Hematopoietic multipotent progenitor cell treated with erythropoietin and hydrocortisone succinate and interleukin-3 and kit ligand, for 4 days (in vitro differentiated cells): Measurements from ENCODE around the gene REC8.
A peak's percentile ranks its signal among the peaks of the same experiment; 100 is the strongest.
"Not testable (repeated sequence)": the region's sequence is repeated elsewhere in the genome, so short reads cannot be mapped to it uniquely, and the experiment has no call there.

Source experiments
- DNase-seq: peaks from one replicate; pipeline ENCODE4 v3.0.0-alpha.2; 2015

Gene REC8

DNA sequence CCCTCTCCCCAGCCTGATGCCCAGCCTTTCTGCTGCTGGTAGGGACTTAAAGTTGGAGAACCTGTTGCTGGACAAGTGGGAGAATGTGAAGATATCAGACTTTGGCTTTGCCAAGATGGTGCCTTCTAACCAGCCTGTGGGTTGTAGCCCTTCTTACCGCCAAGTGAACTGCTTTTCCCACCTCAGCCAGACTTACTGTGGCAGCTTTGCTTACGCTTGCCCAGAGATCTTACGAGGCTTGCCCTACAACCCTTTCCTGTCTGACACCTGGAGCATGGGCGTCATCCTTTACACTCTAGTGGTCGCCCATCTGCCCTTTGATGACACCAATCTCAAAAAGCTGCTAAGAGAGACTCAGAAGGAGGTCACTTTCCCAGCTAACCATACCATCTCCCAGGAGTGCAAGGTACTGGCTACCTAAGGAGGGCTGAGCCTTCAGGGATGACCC, 35.2 kb downstream of the REC8 start:
- DNase-seq, result no peak

DNA sequence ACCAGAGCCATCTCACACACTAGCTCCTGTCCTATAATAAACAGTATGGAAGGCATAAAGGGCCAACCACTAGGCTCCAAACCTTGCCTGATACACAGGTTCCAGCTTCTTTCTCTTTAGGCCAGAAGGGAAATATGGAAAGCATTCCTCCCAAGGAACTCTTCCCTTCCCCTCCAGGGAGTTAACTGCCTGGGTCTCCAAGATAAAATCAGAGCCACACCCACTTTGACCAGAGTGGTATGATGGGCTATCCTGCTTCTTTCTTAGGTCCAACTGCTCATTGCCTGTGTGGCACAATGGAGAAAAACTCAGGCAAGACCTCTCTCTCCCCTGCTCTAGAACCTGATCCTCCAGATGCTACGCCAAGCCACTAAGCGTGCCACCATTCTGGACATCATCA, 35.7 kb downstream of the REC8 start:
- no peak for DNase-seq

DNA sequence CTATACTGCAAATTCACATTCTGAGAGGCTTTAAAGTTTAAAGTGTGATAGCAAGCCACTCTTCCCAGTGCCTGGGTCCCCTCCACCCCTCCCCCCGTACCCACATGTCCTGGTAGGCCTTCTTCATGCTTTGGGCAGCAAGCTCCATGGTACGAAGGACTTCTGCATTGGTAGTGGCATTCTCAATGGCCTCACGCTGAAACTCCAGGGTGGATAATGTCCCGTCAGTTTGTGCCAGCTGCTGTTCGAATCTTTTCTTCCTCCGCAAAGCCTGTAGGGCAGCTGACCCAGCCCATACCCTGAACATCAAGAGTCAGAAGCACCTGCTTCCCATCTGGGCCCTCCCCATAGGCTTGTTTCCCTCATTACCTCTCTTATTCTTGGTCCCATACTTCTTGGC, 39.4 kb downstream of the REC8 start:
- DNase-seq, result no peak

DNA sequence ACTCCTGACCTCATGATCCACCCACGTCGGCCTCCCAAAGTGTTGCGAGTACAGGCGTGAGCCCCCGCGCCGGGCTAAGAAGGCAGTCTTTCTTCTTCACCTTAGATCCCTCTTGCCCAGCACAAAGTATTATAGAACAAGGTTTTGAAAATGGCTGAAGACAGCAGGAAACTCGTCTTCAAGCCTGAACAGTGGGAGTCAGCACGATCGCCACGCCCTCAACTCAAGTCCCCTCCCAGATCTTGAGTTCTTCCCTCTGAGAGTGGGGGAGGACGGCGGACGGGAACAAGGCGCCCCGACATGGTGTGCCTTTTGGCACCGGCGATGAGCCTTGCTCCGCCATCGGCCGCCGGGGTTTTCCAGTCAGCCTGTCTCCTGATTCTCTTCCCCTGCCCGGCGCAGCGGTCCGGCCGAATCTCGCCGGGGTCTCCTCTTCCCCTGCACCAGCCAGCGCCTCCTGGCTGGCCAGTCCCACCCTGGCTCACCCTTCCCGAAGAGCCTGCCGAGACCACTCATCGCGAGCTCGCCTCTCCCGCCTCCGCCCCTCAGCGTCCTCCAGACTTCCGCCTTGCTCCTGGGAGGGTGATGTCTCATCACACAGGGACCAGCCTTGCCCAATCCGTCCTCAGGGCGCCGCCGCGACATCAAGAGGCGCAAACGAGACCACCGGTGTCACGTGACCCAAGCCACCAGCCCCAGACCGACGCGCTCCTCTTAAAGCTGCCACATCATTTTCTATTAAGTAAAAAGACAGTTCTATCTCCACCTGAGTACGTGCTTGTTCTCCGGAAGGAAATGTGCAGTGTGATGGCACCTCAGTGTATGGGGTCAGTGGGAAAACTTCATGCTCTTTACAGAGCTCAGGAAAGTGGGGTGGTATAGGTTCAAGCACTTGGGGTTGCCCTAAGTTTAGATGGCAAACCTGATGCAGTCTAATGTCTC, 41.3 kb downstream of the REC8 start, which contains the start of gene CHMP4A:
Gene CHMP4A, minus strand, starts transcription at position 565 of the 942 bp plus-strand sequence. Its CDS starts 49 bp downstream, at position 516.
- DNase-seq, result peak; percentile 100

DNA sequence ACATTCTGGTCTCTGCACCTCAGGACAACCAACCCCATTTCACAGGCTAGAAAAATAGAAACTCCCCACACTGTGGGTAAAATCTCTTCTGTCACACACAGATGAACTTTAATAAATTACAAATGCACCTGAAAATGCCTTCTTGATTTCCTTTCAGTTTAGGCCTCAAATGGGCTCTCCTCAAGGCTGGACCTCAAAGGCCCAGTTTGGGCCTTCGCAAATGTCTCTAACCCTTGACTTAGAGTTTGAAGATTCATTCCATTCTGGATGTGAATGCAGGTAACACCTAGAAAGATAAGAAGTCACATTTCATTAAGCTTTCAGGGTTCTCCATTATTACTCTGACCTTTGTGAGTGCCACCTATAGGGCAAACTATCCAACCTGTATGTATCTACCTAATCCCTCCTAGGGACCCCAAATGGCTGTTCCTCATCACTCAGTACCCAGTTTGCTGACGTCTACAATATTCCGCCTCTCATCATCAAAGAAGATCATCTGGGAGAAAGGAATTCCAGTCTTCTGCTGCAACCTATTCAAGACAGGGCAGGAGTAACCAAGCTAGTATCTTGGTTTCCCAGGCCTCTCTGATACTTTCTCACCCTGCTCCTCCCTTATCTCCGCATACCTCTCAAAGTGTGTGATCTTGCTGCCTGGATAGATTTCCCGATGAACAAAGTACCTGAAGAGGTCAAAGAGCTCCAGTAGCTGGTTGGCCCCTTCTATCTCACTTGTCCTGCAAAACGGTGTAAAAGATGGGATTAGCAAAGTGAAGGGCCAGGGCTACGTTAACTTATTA, 42.2 kb downstream of the REC8 start:
- no peak for DNase-seq

DNA sequence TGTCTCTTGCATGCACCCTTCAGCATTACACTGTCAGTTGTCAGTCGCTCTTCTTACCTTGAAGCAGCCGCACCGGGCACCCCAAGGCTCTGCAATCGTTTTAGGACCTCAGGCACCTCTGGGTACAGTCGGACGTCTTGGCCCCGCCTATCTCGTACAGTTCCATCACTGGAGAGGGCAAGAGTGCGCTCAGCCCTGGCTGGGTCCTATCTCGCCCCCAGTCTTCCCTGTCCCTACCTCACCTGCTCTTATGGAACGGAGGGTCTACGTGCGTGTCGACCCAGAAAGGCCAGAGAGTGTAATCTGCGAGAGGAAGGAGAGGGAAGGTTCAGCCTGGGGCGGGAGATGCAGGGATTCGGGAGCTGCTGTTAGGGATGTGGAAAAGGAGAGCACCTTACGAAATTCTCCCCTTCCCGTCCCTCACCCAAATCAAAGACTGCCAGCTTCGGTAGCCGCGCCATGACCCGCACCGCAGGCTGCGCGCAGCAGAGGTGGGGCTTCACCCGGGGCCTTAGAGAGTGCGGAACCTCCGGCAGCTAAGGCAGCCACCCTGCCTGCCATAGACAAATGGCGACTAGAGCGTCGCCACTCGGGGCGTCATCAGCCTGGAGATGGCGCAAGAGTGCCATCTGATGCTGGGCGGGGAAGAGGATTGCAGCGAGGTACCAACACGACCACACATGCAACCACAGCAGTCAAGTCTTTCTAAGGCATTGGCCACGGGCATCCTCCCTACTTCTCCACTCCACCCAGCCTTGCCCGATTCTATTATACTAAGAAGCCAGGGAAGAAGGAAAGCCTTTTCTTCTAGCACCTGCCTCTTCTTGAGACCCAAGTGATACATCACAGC, 43.8 kb downstream of the REC8 start, which contains the start of gene MDP1:
Gene MDP1, minus strand, starts transcription at position 572 of the 850 bp plus-strand sequence. Its CDS starts 111 bp downstream, at position 461.
- peak; percentile 97 for DNase-seq

DNA sequence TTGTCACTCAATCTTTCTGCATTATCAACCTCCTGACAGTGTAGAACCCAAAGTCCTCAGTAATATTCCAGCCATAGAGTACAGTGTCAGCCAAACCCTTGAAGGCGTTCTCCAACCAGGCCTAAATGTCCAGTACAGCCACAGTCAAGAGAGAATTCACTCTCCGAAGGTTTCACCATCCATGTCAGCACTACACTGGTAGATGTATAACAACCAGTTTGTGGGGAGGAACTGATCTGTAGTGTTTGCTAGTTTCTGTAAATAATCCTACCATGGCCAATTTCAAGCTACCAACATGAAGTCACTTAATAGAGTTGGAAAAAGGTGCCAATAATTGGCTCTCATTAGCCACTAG, 44.4 kb downstream of the REC8 start:
- no peak for DNase-seq

DNA sequence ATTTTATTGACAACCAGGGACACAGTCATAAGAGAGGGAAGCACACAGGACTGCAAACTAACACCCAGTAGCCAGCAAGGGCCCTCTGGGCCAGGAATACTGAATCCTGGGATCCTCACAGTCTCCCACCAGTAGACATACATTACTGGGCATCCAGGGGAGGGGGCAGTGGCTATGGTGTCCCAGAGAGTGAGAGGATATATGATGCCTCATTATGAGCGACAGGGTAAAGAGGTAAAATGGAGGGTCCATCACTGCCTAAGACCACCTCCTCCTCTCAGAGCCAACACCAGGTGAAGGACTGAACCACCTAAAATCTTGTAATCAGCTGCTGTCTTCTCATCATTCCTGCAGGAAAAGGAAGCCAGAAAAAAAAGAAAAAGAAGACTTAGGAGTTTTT, 45.0 kb downstream of the REC8 start:
- DNase-seq, result not testable (repeated sequence)

DNA sequence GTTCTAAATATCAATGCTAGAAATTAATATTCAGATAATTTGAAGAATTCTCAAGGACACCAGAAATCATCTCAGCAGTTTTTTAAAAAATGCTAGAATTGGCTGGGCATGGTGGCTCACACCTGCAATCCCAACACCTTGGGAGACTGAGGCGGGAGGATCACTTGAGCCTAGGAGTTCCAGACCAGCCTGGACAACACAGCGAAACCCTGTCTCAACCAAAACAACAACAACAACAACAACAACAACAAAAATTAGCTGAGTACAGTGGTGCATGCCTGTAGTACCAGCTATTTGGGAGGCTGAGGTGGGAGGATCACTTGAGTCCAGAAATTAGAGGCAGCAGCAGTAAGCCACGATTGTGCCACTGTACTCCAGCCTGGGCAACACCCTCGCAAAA, 47.2 kb downstream of the REC8 start:
- DNase-seq, result no peak

DNA sequence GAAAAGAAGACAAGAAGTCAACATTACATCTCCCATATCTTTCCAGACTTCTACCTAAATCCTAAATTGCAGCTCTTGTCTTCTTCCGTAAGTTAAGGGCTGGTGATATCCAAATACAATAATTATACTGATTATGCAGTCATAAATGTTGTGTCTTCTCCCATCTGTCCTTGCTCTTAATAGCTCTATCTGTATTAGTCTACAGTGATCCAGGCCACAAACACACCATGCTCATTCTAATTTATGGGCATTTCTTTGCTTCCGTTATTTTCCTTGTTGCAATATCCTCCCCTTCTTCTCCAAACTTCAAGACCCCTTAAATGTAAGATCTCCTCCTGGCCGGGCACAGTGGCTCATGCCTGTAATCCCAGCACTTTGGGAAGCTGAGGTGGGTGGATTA, 47.6 kb downstream of the REC8 start:
- no peak for DNase-seq

DNA sequence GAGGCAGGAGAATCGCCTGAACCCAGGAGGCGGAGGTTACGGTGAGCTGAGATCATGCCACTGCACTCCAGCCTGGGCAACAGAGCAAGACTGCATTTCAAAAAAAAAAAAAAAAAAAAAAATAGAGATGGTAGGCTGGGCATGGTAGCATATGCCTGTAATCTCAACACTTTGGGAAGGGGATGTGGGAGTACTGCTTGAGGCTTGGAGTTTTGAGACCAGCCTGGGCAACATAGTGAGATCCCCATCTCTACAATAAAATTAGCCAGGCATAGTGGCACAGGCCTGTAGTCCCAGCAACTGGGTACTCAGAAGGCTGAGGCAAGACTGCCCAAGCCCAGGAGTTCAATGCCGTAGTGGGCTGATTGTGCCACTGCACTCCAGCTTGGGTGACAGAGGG, 51.1 kb downstream of the REC8 start:
- not testable (repeated sequence) for DNase-seq

DNA sequence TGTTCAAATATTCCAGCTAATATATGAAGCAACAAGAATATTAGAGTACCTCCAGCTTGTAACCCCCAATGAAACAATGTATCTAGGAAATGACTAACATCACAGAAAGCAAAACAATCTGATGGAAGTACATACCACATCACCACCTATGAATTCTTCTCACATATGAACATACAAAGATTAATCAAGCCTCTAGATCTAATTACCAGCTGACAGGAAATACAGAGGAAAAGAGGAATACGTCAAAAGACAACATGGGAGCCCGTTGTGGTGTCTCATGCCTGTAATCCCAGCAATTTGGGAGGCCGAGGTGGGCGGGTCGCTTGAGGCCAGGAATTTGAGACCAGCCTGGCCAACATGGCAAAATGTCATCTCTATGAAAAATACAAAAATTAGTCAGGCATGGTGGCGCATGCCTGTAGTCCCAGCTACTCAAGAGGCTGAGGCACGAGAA, 52.8 kb downstream of the REC8 start:
- no peak for DNase-seq

DNA sequence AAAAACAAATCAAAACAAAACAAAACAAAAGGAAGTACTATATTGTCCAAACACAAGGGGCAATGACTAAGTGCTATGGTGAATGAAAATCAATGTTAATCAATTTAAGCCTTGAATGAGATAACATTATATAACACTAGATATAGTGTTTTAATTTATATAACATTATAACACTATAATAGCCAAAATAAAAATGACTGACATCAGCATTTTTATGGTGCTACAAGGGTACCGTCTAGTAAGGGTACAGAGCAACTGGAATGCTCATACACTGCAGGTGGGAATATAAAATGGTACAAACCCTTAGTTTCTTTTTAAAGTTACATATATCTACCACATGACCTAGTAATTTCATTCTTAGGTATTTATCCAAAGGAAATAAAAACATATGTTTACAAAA, 54.6 kb downstream of the REC8 start:
- DNase-seq, result no peak

DNA sequence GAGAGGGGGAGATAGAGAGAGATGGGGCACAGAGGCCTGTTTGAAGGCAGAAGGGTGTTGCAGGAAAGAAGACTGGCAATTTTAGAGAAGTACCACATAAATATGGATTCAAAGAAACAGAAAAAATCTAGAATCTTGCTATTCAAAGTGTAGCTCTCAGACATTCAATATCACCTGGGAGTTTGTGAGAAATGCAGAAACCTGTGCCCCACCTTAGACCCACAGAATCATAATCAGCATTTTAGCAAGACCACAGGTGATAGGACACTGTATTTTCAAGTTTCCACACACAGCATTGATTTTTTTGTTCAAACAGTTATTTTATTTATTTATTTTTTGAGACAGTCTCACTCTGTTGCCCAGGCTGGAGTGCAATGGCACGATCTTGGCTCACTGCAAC, 57.0 kb downstream of the REC8 start:
- no peak for DNase-seq
